H9 (cell line): ENCODE measurements around the gene TSPAN31. TPM values are rescaled to one million over a fixed set of nuclear protein-coding genes. Genes with fewer than 3 reads are reported as not detected.

Experiments
- DNase-seq: peaks from one replicate; pipeline ENCODE4 v3.0.0-alpha.2; 2017
- H2AFZ ChIP-seq: one replicate; pipeline ENCODE4 v1.6.1; 2013; ENCODE audit warnings: mild to moderate bottlenecking, low read length, control low read depth, moderate library complexity
- H2AK5ac ChIP-seq: 2 replicates; pipeline ENCODE4 v1.6.1; 2013; ENCODE audit warnings: low read length, control low read depth, mixed read lengths; ENCODE audit not compliant: insufficient read length
- H2BK120ac ChIP-seq: one replicate; pipeline ENCODE4 v1.6.1; 2013; ENCODE audit warnings: low read depth, mild to moderate bottlenecking, low read length, control low read depth, inconsistent platforms; ENCODE audit not compliant: poor library complexity, severe bottlenecking
- H2BK12ac ChIP-seq: 2 replicates; pipeline ENCODE4 v1.6.1; 2013; ENCODE audit warnings: low read length, control low read depth, mixed read lengths, low read depth; ENCODE audit not compliant: insufficient read length
- H2BK15ac ChIP-seq: 2 replicates; pipeline ENCODE4 v1.6.1; 2013; ENCODE audit warnings: low read depth, low read length, control low read depth
- H2BK20ac ChIP-seq: one replicate; pipeline ENCODE4 v1.6.1; 2013; ENCODE audit warnings: low read depth, mild to moderate bottlenecking, low read length, control low read depth, inconsistent platforms; ENCODE audit not compliant: poor library complexity, severe bottlenecking
- H2BK5ac ChIP-seq: 2 replicates; pipeline ENCODE4 v1.6.1; 2013; ENCODE audit warnings: low read length, control low read depth, mixed read lengths; ENCODE audit not compliant: insufficient read length
- H3K14ac ChIP-seq: 2 replicates; pipeline ENCODE4 v1.6.1; 2013; ENCODE audit warnings: low read length, control low read depth; ENCODE audit not compliant: insufficient read depth
- H3K18ac ChIP-seq: 2 replicates; pipeline ENCODE4 v1.6.1; 2013; ENCODE audit warnings: low read depth, mild to moderate bottlenecking, mixed read lengths, low read length, control low read depth; ENCODE audit not compliant: insufficient read length
- H3K23ac ChIP-seq: 2 replicates; pipeline ENCODE4 v1.6.1; 2013; ENCODE audit warnings: low read length, control low read depth, mixed read lengths, low read depth; ENCODE audit not compliant: insufficient read length
- H3K23me2 ChIP-seq: 2 replicates; pipeline ENCODE4 v1.6.1; 2013; ENCODE audit warnings: low read depth, mild to moderate bottlenecking, mixed read lengths, low read length, control low read depth; ENCODE audit not compliant: insufficient read length, poor library complexity, severe bottlenecking
- H3K27ac ChIP-seq: 2 replicates; pipeline ENCODE4 v1.5.1; 2013; ENCODE audit warnings: low read length, control low read depth, mixed read lengths, low read depth; ENCODE audit not compliant: insufficient read length
- H3K27me3 ChIP-seq: 2 replicates; pipeline ENCODE4 v1.6.1; 2013; ENCODE audit warnings: low read length, control low read depth, inconsistent platforms; ENCODE audit not compliant: insufficient read depth
- H3K4ac ChIP-seq: 2 replicates; pipeline ENCODE4 v1.6.1; 2013; ENCODE audit warnings: low read depth, mild to moderate bottlenecking, control low read depth, inconsistent platforms, low read length, moderate library complexity
- H3K4me1 ChIP-seq: 2 replicates; pipeline ENCODE4 v1.6.1; 2013; ENCODE audit warnings: low read length, control low read depth, inconsistent platforms; ENCODE audit not compliant: insufficient read depth
- H3K4me2 ChIP-seq: 2 replicates; pipeline ENCODE4 v1.6.1; 2013; ENCODE audit warnings: low read length, control low read depth, mixed read lengths; ENCODE audit not compliant: insufficient read length, insufficient read depth
- H3K56ac ChIP-seq: 2 replicates; pipeline ENCODE4 v1.6.1; 2013; ENCODE audit warnings: low read depth, mild to moderate bottlenecking, mixed read lengths, low read length, control low read depth; ENCODE audit not compliant: insufficient read length
- H3K79me1 ChIP-seq: 2 replicates; pipeline ENCODE4 v1.6.1; 2013; ENCODE audit warnings: low read depth, mild to moderate bottlenecking, moderate library complexity, low read length, control low read depth, inconsistent platforms; ENCODE audit not compliant: insufficient read depth, poor library complexity, severe bottlenecking
- H3K79me2 ChIP-seq: 2 replicates; pipeline ENCODE4 v1.6.1; 2013; ENCODE audit warnings: low read length, control low read depth, inconsistent platforms; ENCODE audit not compliant: insufficient read depth
- H3K9ac ChIP-seq: 2 replicates; pipeline ENCODE4 v1.6.1; 2013; ENCODE audit warnings: low read length, control low read depth, mixed read lengths; ENCODE audit not compliant: insufficient read length; ENCODE audit errors: extremely low read depth
- H3K9me3 ChIP-seq: one replicate; pipeline ENCODE4 v1.6.1; 2013; ENCODE audit warnings: low read depth, low read length, inconsistent platforms; ENCODE audit not compliant: control insufficient read depth
- H3T11ph ChIP-seq: one replicate; pipeline ENCODE4 v1.6.1; 2013; ENCODE audit warnings: mild to moderate bottlenecking, low read length, control low read depth, inconsistent platforms
- H4K20me1 ChIP-seq: one replicate; pipeline ENCODE4 v1.6.1; 2013; ENCODE audit not compliant: control insufficient read depth, insufficient read length, insufficient read depth
- H4K5ac ChIP-seq: 2 replicates; pipeline ENCODE4 v1.6.1; 2013; ENCODE audit warnings: low read depth, mild to moderate bottlenecking, mixed read lengths, low read length, control low read depth; ENCODE audit not compliant: insufficient read length
- H4K8ac ChIP-seq: replicated peaks from 2 replicates; pipeline ENCODE4 v1.6.1; 2013; ENCODE audit warnings: low read length, control low read depth, mixed read lengths, low read depth; ENCODE audit not compliant: insufficient read length
- H4K91ac ChIP-seq: 2 replicates; pipeline ENCODE4 v1.6.1; 2013; ENCODE audit warnings: low read depth, mild to moderate bottlenecking, moderate library complexity, mixed read lengths, low read length, control low read depth; ENCODE audit not compliant: insufficient read length
- H3K27ac Mint-ChIP-seq, 3 experiments: 2 replicates in 2 of 3; 3 replicates in 1 of 3; pipeline ENCODE4 v1.8.0; 2020 to 2021; ENCODE audit warnings: mixed read lengths in 3 of 3, mild to moderate bottlenecking in 1 of 3, moderate library complexity in 1 of 3
- H3K27me3 Mint-ChIP-seq: 2 replicates; pipeline ENCODE4 v1.8.0; 2021; ENCODE audit warnings: low read depth, mild to moderate bottlenecking, moderate library complexity, mixed read lengths
- H3K36me3 Mint-ChIP-seq, 3 experiments: 2 replicates in 2 of 3; 3 replicates in 1 of 3; pipeline ENCODE4 v1.8.0; 2020 to 2021; ENCODE audit warnings: low read depth in 3 of 3, mixed read lengths in 3 of 3; ENCODE audit not compliant: insufficient read depth in 1 of 3
- H3K4me1 Mint-ChIP-seq, 2 experiments: 2 replicates each; pipeline ENCODE4 v1.8.0; 2020; ENCODE audit warnings: mixed read lengths in 2 of 2
- H3K4me3 Mint-ChIP-seq, 2 experiments: 2 replicates in 1 of 2; 3 replicates in 1 of 2; pipeline ENCODE4 v1.8.0; 2020 to 2021; ENCODE audit warnings: mild to moderate bottlenecking in 2 of 2, mixed read lengths in 2 of 2, moderate library complexity in 1 of 2
- H3K9me3 Mint-ChIP-seq, 2 experiments: 2 replicates in 1 of 2; 3 replicates in 1 of 2; pipeline ENCODE4 v1.8.0; 2020; ENCODE audit warnings: mild to moderate bottlenecking in 2 of 2, mixed read lengths in 2 of 2, moderate library complexity in 1 of 2
- CTCF ChIP-seq: fragments of 200-600 bp; sonication (generic); conservative IDR thresholded peaks from 3 replicates; pipeline ENCODE4 v1.8.0; 2021; ENCODE audit warnings: antibody characterized with exemption, mild to moderate bottlenecking
- WGBS: extraction: QIAGEN DNeasy Blood & Tissue Kit; methylation state at CpG from one replicate; pipeline ENCODE4 v1.1.7; 2013; ENCODE audit warnings: missing lambda C conversion rate, low lambda C conversion rate, mixed read lengths; ENCODE audit not compliant: insufficient read length; ENCODE audit errors: extremely low coverage; 5-methylcytosine and 5-hydroxymethylcytosine counted together
- total RNA-seq: library from RNA; stranded (reverse); gene quantifications from 2 replicates; pipeline ENCODE4 v1.2.1, GENCODE V29; 2021

Gene TSPAN31
- total RNA-seq, 1 experiment from 2014 or later = 20.0 TPM

- Mint-ChIP-seq H3K4me3 (peak overlapping the region in 1 of 2 experiments; percentile 7; a peak in 1 of 5 replicates), H3K27ac (no peak overlapping the region), H3K27me3 (peaks cover 7% of the 10 kb centered on the region; the same call in 1 of the 2 replicates), H3K4me1 (peaks cover 7 to 10% of the 10 kb centered on the region in 2 experiments; a peak in 3 of 4 replicates), H3K9me3 (no peaks in the 10 kb centered on the region), H3K36me3 (peaks cover under 1 to 9% (median 3%) of the 10 kb centered on the region in 3 experiments; a peak in 3 of 7 replicates)
- Histone ChIP-seq H4K8ac (no peak overlapping the region), H2BK5ac (no peak overlapping the region), H3K56ac (no peak overlapping the region), H3K9me3 (no peaks in the 10 kb centered on the region), H3K4ac (no peak overlapping the region), H4K91ac (no peak overlapping the region), H3K27ac (no peak overlapping the region), H3K23me2 (peaks cover 8% of the 10 kb centered on the region), H3K79me2 (no peaks in the 10 kb centered on the region), H2BK12ac (no peak overlapping the region), H2BK20ac (no peak overlapping the region), H2BK15ac (no peak overlapping the region), H3K4me2 (no peak overlapping the region), H3K18ac (no peak overlapping the region), H3K9ac (no peak overlapping the region), H3T11ph (no peak overlapping the region), H2BK120ac (no peak overlapping the region), H3K79me1 (no peaks in the 10 kb centered on the region), H4K20me1 (no peaks in the 10 kb centered on the region), H3K27me3 (no peaks in the 10 kb centered on the region), H3K4me1 (no peaks in the 10 kb centered on the region), H2AFZ (no peak overlapping the region), H4K5ac (no peak overlapping the region), H3K14ac (no peak overlapping the region), H2AK5ac (no peak overlapping the region), H3K23ac (no peak overlapping the region)
- WGBS = no CpG with 5 or more reads among the region's 2 CpGs
- no peak for DNase-seq
- TF ChIP-seq CTCF = no peak
Observed at GRCh38 chr12:57776247-57776587, 31.4 kb downstream of the TSPAN31 start.
